ENCODE measurements around the gene NTM. TPM values are rescaled to one million over a fixed set of nuclear protein-coding genes. Genes with fewer than 3 reads are reported as not detected.

The NTM gene
- polyA plus RNA-seq, 1 donor from 2014 or later: 39.4 TPM

DNA sequence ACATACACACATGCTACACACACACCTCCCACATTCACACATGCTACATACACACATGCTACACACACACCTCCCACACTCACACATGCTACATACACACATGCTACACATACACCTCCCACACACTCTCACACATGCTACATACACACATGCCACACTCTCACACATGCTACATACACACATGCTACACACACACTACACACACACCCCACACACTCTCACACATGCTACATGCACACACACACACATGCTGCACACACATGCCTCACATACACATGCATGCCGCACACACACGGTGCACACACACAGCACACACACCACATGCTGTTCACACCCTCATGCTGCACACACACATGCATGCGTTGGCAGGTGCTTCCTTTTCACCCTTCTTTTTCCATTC is 495.4 kb downstream of the NTM start:
- Histone ChIP-seq H3K9me3 (ENCODE audit: low read length) (no peaks in the 10 kb centered on the region), H3K79me2 (replicated peaks; ENCODE audit: insufficient read depth, low read length) (no peaks in the 10 kb centered on the region), H3K4me2 (ENCODE audit: low read length) (no peak overlapping the region), H3K36me3 (ENCODE audit: insufficient read depth, low read length) (no peaks in the 10 kb centered on the region), H3K9me2 (ENCODE audit: insufficient read depth, low read length) (no peaks in the 10 kb centered on the region), H3K4me3 (ENCODE audit: low read length) (no peak overlapping the region), H4K20me1 (ENCODE audit: insufficient read depth) (no peaks in the 10 kb centered on the region), H3K27ac (ENCODE audit: low read length) (no peak overlapping the region), H3K9ac (ENCODE audit: low read length) (no peak overlapping the region), H2AFZ (ENCODE audit: low read depth, low read length) (no peak overlapping the region), H3K27me3 (ENCODE audit: insufficient read depth, low read depth, low read length) (no peaks in the 10 kb centered on the region), H3F3A (ENCODE audit: insufficient read depth, low read length, poor library complexity, severe bottlenecking) (no peaks in the 10 kb centered on the region)
- TF ChIP-seq SMC3 (conservative IDR thresholded peaks at IDR 0.05; ENCODE audit: poor library complexity): no peak
- no peak for TF ChIP-seq EP300 (conservative IDR thresholded peaks at IDR 0.05; ENCODE audit: poor library complexity, severe bottlenecking)
- TF ChIP-seq MXI1 (conservative IDR thresholded peaks at IDR 0.05; ENCODE audit: poor library complexity, severe bottlenecking): no peak
- no peak for TF ChIP-seq RAD21 (conservative IDR thresholded peaks at IDR 0.05)
- no peak for TF ChIP-seq POLR2AphosphoS5 (IDR thresholded peaks at IDR 0.05)
- no peak for TF ChIP-seq EZH2 (IDR thresholded peaks at IDR 0.05; ENCODE audit: borderline replicate concordance, insufficient read depth, low read length, poor library complexity, severe bottlenecking)
- TF ChIP-seq, protein P1, sequence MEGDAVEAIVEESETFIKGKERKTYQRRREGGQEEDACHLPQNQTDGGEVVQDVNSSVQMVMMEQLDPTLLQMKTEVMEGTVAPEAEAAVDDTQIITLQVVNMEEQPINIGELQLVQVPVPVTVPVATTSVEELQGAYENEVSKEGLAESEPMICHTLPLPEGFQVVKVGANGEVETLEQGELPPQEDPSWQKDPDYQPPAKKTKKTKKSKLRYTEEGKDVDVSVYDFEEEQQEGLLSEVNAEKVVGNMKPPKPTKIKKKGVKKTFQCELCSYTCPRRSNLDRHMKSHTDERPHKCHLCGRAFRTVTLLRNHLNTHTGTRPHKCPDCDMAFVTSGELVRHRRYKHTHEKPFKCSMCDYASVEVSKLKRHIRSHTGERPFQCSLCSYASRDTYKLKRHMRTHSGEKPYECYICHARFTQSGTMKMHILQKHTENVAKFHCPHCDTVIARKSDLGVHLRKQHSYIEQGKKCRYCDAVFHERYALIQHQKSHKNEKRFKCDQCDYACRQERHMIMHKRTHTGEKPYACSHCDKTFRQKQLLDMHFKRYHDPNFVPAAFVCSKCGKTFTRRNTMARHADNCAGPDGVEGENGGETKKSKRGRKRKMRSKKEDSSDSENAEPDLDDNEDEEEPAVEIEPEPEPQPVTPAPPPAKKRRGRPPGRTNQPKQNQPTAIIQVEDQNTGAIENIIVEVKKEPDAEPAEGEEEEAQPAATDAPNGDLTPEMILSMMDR (IDR thresholded peaks at IDR 0.05; ENCODE audit: poor library complexity, severe bottlenecking): no peak
- no peak for TF ChIP-seq TAF1 (IDR thresholded peaks at IDR 0.05; ENCODE audit: low read depth)
- TF ChIP-seq, protein P2, sequence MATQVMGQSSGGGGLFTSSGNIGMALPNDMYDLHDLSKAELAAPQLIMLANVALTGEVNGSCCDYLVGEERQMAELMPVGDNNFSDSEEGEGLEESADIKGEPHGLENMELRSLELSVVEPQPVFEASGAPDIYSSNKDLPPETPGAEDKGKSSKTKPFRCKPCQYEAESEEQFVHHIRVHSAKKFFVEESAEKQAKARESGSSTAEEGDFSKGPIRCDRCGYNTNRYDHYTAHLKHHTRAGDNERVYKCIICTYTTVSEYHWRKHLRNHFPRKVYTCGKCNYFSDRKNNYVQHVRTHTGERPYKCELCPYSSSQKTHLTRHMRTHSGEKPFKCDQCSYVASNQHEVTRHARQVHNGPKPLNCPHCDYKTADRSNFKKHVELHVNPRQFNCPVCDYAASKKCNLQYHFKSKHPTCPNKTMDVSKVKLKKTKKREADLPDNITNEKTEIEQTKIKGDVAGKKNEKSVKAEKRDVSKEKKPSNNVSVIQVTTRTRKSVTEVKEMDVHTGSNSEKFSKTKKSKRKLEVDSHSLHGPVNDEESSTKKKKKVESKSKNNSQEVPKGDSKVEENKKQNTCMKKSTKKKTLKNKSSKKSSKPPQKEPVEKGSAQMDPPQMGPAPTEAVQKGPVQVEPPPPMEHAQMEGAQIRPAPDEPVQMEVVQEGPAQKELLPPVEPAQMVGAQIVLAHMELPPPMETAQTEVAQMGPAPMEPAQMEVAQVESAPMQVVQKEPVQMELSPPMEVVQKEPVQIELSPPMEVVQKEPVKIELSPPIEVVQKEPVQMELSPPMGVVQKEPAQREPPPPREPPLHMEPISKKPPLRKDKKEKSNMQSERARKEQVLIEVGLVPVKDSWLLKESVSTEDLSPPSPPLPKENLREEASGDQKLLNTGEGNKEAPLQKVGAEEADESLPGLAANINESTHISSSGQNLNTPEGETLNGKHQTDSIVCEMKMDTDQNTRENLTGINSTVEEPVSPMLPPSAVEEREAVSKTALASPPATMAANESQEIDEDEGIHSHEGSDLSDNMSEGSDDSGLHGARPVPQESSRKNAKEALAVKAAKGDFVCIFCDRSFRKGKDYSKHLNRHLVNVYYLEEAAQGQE (IDR thresholded peaks at IDR 0.05; ENCODE audit: borderline replicate concordance): no peak

DNA sequence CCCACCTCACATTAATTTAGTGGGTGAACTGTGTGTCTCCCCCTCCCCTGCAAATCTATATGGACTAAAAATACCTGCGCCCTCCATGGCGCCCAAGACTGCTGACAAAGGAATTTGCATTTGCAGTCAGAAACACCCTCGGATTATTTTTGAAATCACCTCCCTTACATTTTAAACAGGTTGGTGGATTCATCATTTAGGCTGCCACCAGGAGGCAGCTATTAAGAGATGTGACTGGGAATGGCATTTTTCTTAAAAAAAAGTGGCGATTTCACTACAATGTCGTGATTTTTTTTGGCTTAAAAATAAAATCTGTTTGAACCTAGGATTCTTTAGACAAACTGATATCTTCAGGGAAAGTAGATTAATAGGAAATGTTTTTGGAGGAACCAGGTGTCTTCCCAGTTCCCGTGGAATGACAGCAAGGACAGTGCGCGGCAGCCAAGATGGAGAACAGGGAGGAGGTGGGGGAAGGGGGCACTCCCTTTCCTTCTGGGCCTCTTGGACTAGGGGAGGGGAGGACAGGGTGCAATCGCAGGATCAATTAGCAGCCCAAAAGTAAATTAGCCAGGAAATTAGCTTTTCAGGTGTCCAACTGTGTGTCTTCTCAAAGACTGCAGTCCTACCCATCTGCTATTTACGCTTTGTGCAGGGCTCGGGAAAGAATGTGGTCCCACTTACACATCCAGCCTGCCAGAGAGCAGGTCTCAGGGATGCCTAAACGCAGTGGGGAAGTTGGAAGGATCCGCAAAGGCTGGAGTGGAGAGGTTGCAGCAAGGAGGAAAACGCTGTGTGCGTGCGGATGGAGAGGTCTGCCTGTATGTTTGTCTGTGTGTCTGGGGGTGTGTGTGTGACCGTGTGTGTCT is 496.4 kb downstream of the NTM start:
- Histone ChIP-seq H3K9me2 (ENCODE audit: insufficient read depth, low read length) (no peaks in the 10 kb centered on the region), H3K4me3 (ENCODE audit: low read length) (no peak overlapping the region), H2AFZ (ENCODE audit: low read depth, low read length) (no peak overlapping the region), H3K9me3 (ENCODE audit: low read length) (no peaks in the 10 kb centered on the region), H3F3A (ENCODE audit: insufficient read depth, low read length, poor library complexity, severe bottlenecking) (no peaks in the 10 kb centered on the region), H3K9ac (ENCODE audit: low read length) (peak overlapping the region; percentile 17), H4K20me1 (ENCODE audit: insufficient read depth) (no peaks in the 10 kb centered on the region), H3K4me2 (ENCODE audit: low read length) (no peak overlapping the region), H3K36me3 (ENCODE audit: insufficient read depth, low read length) (no peaks in the 10 kb centered on the region), H3K79me2 (replicated peaks; ENCODE audit: insufficient read depth, low read length) (no peaks in the 10 kb centered on the region), H3K27ac (ENCODE audit: low read length) (no peak overlapping the region), H3K27me3 (ENCODE audit: insufficient read depth, low read depth, low read length) (no peaks in the 10 kb centered on the region)
- TF ChIP-seq MXI1 (conservative IDR thresholded peaks at IDR 0.05; ENCODE audit: poor library complexity, severe bottlenecking) (no peak), POLR2AphosphoS5 (IDR thresholded peaks at IDR 0.05) (no peak), SMC3 (conservative IDR thresholded peaks at IDR 0.05; ENCODE audit: poor library complexity) (peak; percentile 40), RAD21 (conservative IDR thresholded peaks at IDR 0.05) (peak; percentile 14), EZH2 (IDR thresholded peaks at IDR 0.05; ENCODE audit: borderline replicate concordance, insufficient read depth, low read length, poor library complexity, severe bottlenecking) (no peak), TAF1 (IDR thresholded peaks at IDR 0.05; ENCODE audit: low read depth) (no peak), EP300 (conservative IDR thresholded peaks at IDR 0.05; ENCODE audit: poor library complexity, severe bottlenecking) (no peak)
- TF ChIP-seq, protein P1 (IDR thresholded peaks at IDR 0.05; ENCODE audit: poor library complexity, severe bottlenecking): peak; percentile 43
- TF ChIP-seq, protein P2 (IDR thresholded peaks at IDR 0.05; ENCODE audit: borderline replicate concordance): no peak

Data from neural cell (in vitro differentiated cells).